GM12878 (cell line): ENCODE results near the gene NUB1. TPM values are rescaled to one million over a fixed set of nuclear protein-coding genes. Genes with fewer than 3 reads are reported as not detected.

Source experiments
- ATAC-seq: fragments of 200-7000 bp; cut with Tn5 transposase; 3 replicates; pipeline ENCODE4 v1.9.1; 2020; ENCODE audit warnings: mild to moderate bottlenecking, moderate library complexity
- BruUV-seq: library from RNA; stranded (reverse); fragments of 400-500 nt; replicated peaks from 2 replicates; lab custom pipeline; 2021; lab: Mats Ljungman, UMichigan
- CTCF ChIA-PET: fragments of 300-600 bp; sonication (Branson Sonifier 250); formaldehyde crosslinking; extraction: SDS; loops from one replicate; lab custom pipeline; 2021; ENCODE audit warnings: inconsistent platforms; lab: Yijun Ruan, JAX
- POLR2A ChIA-PET: fragments of 350-600 bp; formaldehyde crosslinking; extraction: SDS; loops from one replicate; lab custom pipeline; 2021; ENCODE audit warnings: inconsistent platforms; lab: Charles Lee
- RAD21 ChIA-PET: fragments of 300-600 bp; sonication (Branson Sonifier 250); formaldehyde crosslinking; loops from one replicate; lab custom pipeline; 2023; ENCODE audit warnings: antibody characterized with exemption; ENCODE audit not compliant: unreplicated experiment; lab: Charles Lee
- SMC1A ChIA-PET: fragments of 300-600 bp; sonication (Branson Sonifier 250); formaldehyde crosslinking; loops from one replicate; lab custom pipeline; 2023; ENCODE audit not compliant: unreplicated experiment, uncharacterized antibody; lab: Charles Lee
- DNase-seq: peaks from one replicate; pipeline ENCODE4 v3.0.0-alpha.2; 2011; ENCODE audit warnings: low read depth, low spot score
- FAIRE-seq: peaks from 3 replicates; lab custom pipeline; 2011; peaks lifted over from hg19 to GRCh38; lab: Jason Lieb, UNC
- H2AFZ ChIP-seq: 2 replicates; pipeline ENCODE4 v1.6.0; 2011; ENCODE audit warnings: low read depth, low read length, control low read depth; ENCODE audit not compliant: control insufficient read depth
- H3K27ac ChIP-seq: 2 replicates; pipeline ENCODE4 v1.5.1; 2011; ENCODE audit warnings: control low read depth; ENCODE audit not compliant: control insufficient read depth, insufficient read depth
- H3K27me3 ChIP-seq, 2 experiments: replicated peaks in 1 of 2; 2 replicates each; pipeline versions ENCODE4 v1.6.0 to v1.6.1; 2011; ENCODE audit warnings: low read length in 1 of 2; ENCODE audit not compliant: control insufficient read depth in 2 of 2, insufficient read depth in 2 of 2
- H3K36me3 ChIP-seq, 2 experiments: 2 replicates each; pipeline ENCODE4 v1.5.1; 2011; ENCODE audit warnings: low read length in 1 of 2; ENCODE audit not compliant: control insufficient read depth in 2 of 2, insufficient read depth in 2 of 2
- H3K4me1 ChIP-seq: 2 replicates; pipeline ENCODE4 v1.6.1; 2011; ENCODE audit warnings: mild to moderate bottlenecking, low read length, moderate library complexity, mixed read lengths; ENCODE audit not compliant: control insufficient read depth, insufficient read depth
- H3K4me2 ChIP-seq: 2 replicates; pipeline ENCODE4 v1.6.0; 2011; ENCODE audit warnings: control low read depth; ENCODE audit not compliant: control insufficient read depth, insufficient read depth
- H3K4me3 ChIP-seq: fragments of 200-600 bp; sonication (generic); 2 replicates; pipeline ENCODE4 v1.5.1; 2016
- H3K79me2 ChIP-seq: 2 replicates; pipeline ENCODE4 v1.6.0; 2011; ENCODE audit warnings: low read length; ENCODE audit not compliant: control insufficient read depth, insufficient read depth
- H3K9ac ChIP-seq: 2 replicates; pipeline ENCODE4 v1.8.0; 2011; ENCODE audit warnings: low read length, control low read depth, mixed read lengths; ENCODE audit not compliant: control insufficient read depth, insufficient read depth
- H3K9me3 ChIP-seq: replicated peaks from 3 replicates; pipeline ENCODE4 v1.5.1; 2011; ENCODE audit warnings: mild to moderate bottlenecking, low read length; ENCODE audit not compliant: control insufficient read depth, insufficient read depth
- H4K20me1 ChIP-seq: 2 replicates; pipeline ENCODE4 v1.6.0; 2011; ENCODE audit not compliant: control insufficient read depth, insufficient read depth
- ASH2L ChIP-seq: fragments of 300-600, 200-600 bp; sonication (generic); IDR thresholded peaks from 2 replicates; pipeline ENCODE4 v1.6.1; 2017; ENCODE audit warnings: low read depth, mild to moderate bottlenecking, borderline replicate concordance
- CEBPB ChIP-seq, 2 experiments: fragments of 150-350 bp in 1 of 2; IDR thresholded peaks; 2 replicates each; pipeline ENCODE4 v1.6.1; 2012 to 2014; ENCODE audit warnings: low read depth in 2 of 2, low read length in 2 of 2, borderline replicate concordance in 1 of 2, inconsistent platforms in 1 of 2
- CREB1 ChIP-seq: IDR thresholded peaks from 2 replicates; pipeline ENCODE4 v1.6.1; 2012; ENCODE audit warnings: low read depth, mild to moderate bottlenecking, inconsistent platforms
- GATAD2B ChIP-seq: fragments of 450-650 bp; conservative IDR thresholded peaks from 2 replicates; pipeline ENCODE4 v1.6.1; 2017; ENCODE audit warnings: low read depth, mild to moderate bottlenecking, moderate library complexity
- KAT2A ChIP-seq: conservative IDR thresholded peaks from 2 replicates; pipeline ENCODE4 v1.6.1; 2011; ENCODE audit warnings: low read depth, low read length; ENCODE audit not compliant: control insufficient read depth
- KLF5 ChIP-seq: fragments of 450-650 bp; IDR thresholded peaks from 2 replicates; pipeline ENCODE4 v1.6.1; 2014; ENCODE audit warnings: mild to moderate bottlenecking; ENCODE audit not compliant: partially characterized antibody
- NFXL1 ChIP-seq: fragments of 450-650 bp; IDR thresholded peaks from 2 replicates; pipeline ENCODE4 v1.6.1; 2017; ENCODE audit warnings: antibody characterized with exemption, mild to moderate bottlenecking, borderline replicate concordance
- NR2C1 ChIP-seq: fragments of 450-650 bp; IDR thresholded peaks from 2 replicates; pipeline ENCODE4 v1.6.1; 2017; ENCODE audit warnings: antibody characterized with exemption, mild to moderate bottlenecking, moderate library complexity
- WGBS: methylation state at CpG from one replicate; pipeline ENCODE4 v1.1.6; 2016; ENCODE audit warnings: low lambda C conversion rate; ENCODE audit not compliant: insufficient replicate concordance, insufficient coverage; ENCODE audit errors: missing lambda C conversion rate; 5-methylcytosine and 5-hydroxymethylcytosine counted together
- in situ Hi-C: fragments of 300-500 bp; cut with MboI; formaldehyde crosslinking; loops from 9 replicates; pipeline ENCODE4 v1.14.3; 2018; ENCODE audit warnings: mixed read lengths
- intact Hi-C: fragments of 100-400 bp; cut with micrococcal nuclease; formaldehyde crosslinking; loops from one replicate; pipeline ENCODE4 v1.14.2; 2022; ENCODE audit not compliant: unreplicated experiment
- polyA plus RNA-seq, 11 experiments: library from polyadenylated mRNA; depleted of rRNA in 4 of 11; unstranded in 6 of 11; stranded (reverse) in 5 of 11; fragments of >200 nt; fragmentation: Nextera tagmentation in 4 of 11; fragmentation: Illumina TruSeq in 1 of 11; extraction: Ambion mirVana in 4 of 11; extraction: Trizol in 1 of 11; gene quantifications; 1 replicate in 1 of 11; 2 replicates in 10 of 11; pipeline versions ENCODE4 v1.2.1 to v1.2.3, GENCODE V29; 2011 to 2016; ENCODE audit warnings: inconsistent platforms in 2 of 11, missing spikeins in 2 of 11, low read depth in 1 of 11
- total RNA-seq, 4 experiments: library from RNA; depleted of rRNA in 3 of 4; stranded (reverse); fragments of >200 nt in 3 of 4; fragmentation: Illumina TruSeq in 1 of 4; extraction: Trizol in 1 of 4; gene quantifications; 2 replicates each; pipeline versions ENCODE4 v1.2.1 to v1.2.3, GENCODE V29; 2013 to 2021
- TF ChIP-seq, protein P1 (sequence below): fragments of 450-650 bp; IDR thresholded peaks from 2 replicates; pipeline ENCODE4 v1.6.1; 2017; ENCODE audit warnings: antibody characterized with exemption, mild to moderate bottlenecking, moderate library complexity

Gene NUB1
- total and polyA plus RNA-seq, 10 of the 15 experiments (the other 5 are each of a cell fraction or from before 2014, with no cell fraction given) = 24.1 to 102 (median 49.0) TPM

DNA sequence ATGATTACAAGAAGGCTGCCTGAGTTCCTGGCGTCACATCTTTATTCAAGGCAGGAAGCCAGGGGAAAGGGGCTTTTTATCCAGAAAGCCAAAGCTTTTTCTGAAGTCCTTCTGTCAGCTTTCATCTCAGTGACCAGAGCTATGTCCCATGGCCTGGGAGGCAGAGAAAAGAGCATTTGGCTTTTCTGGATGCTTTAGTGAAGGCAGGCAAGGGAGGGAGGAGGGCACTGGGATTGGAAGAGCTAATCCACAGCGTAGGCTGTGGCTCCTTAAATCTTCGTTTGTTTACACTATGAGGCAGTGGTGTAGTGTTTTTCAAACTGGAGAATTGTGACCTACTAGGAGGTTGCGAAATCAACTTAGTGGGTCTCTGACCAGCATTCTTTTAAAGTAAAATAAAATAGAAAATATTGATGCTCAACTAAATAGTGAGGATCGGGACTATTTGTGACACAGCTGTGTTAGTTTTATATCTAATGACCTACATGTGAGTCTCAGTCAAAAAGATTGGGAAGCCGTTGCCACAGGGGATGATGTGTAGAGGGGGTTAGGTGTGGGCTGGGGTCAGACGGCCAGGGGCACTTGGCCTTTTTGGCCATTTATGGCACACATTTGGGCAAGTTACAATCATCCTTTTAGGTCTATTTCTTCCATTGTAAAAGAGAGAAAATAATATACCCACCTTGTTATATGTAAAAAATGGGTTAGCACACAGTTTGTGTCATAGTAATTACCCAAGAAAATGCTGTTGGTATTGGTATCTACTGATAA lies 84.2 kb downstream of the NUB1 start:
- Histone ChIP-seq H3K27me3 (no peaks in the 10 kb centered on the region; a peak in 1 of 4 replicates), H2AFZ (no peak overlapping the region), H3K9me3 (peaks cover 3% of the 10 kb centered on the region), H3K36me3 (no peaks in the 10 kb centered on the region), H3K9ac (no peak overlapping the region), H4K20me1 (no peaks in the 10 kb centered on the region), H3K27ac (no peak overlapping the region), H3K4me1 (peaks cover 14% of the 10 kb centered on the region), H3K4me3 (no peak overlapping the region), H3K79me2 (no peaks in the 10 kb centered on the region), H3K4me2 (no peak overlapping the region)
- RAD21 ChIA-PET = no interaction called here
- no peak for TF ChIP-seq NFXL1
- no peak for TF ChIP-seq ASH2L
- TF ChIP-seq NR2C1 = no peak
- no peak for TF ChIP-seq CEBPB (IDR thresholded peaks at IDR 0.05; ENCODE audit: borderline replicate concordance in 1 of 2, low read depth in 2 of 2, low read length in 2 of 2)
- TF ChIP-seq KAT2A = no peak
- TF ChIP-seq KLF5 = no peak
- no peak for TF ChIP-seq CREB1
- no peak for TF ChIP-seq GATAD2B
- TF ChIP-seq, protein P1, sequence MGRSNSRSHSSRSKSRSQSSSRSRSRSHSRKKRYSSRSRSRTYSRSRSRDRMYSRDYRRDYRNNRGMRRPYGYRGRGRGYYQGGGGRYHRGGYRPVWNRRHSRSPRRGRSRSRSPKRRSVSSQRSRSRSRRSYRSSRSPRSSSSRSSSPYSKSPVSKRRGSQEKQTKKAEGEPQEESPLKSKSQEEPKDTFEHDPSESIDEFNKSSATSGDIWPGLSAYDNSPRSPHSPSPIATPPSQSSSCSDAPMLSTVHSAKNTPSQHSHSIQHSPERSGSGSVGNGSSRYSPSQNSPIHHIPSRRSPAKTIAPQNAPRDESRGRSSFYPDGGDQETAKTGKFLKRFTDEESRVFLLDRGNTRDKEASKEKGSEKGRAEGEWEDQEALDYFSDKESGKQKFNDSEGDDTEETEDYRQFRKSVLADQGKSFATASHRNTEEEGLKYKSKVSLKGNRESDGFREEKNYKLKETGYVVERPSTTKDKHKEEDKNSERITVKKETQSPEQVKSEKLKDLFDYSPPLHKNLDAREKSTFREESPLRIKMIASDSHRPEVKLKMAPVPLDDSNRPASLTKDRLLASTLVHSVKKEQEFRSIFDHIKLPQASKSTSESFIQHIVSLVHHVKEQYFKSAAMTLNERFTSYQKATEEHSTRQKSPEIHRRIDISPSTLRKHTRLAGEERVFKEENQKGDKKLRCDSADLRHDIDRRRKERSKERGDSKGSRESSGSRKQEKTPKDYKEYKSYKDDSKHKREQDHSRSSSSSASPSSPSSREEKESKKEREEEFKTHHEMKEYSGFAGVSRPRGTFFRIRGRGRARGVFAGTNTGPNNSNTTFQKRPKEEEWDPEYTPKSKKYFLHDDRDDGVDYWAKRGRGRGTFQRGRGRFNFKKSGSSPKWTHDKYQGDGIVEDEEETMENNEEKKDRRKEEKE = no peak
- intact Hi-C loops = no loop called here
- SMC1A ChIA-PET = no interaction called here
- in situ Hi-C loops = no loop called here
- CTCF ChIA-PET = no interaction called here
- DNase-seq (no peak), ATAC-seq (no peak), FAIRE-seq (no peak)
- BruUV-seq = no TSS peak
- POLR2A ChIA-PET = no interaction called here
- 57% methylated on average over 7 of the region's 7 CpGs for WGBS
